ENCODE measurements around the gene ATP1B2.

Gene ATP1B2

GRCh38 chr17:7686222-7687071 lies 35.7 kb downstream of the ATP1B2 start:
- peak; percentile 72 for DNase-seq

- DNase-seq = peak; percentile 80
These were observed 36.6 kb downstream of the ATP1B2 start, which contains the start of gene TP53 for GRCh38 chr17:7687072-7687907. TSS of gene TP53 (minus strand) at chr17:7687490. CDS start at chr17:7676594, 10,896 bp downstream.

- DNase-seq = peak; percentile 95
These were observed 37.4 kb downstream of the ATP1B2 start, which contains the start of gene WRAP53 for GRCh38 chr17:7687908-7688807. TSS of gene WRAP53 (plus strand) at chr17:7688477. CDS start at chr17:7688649, 172 bp downstream.

GRCh38 chr17:7688808-7689316 lies 38.1 kb downstream of the ATP1B2 start:
- no peak for DNase-seq

- no peak for DNase-seq
These were observed 44.9 kb downstream of the ATP1B2 start for GRCh38 chr17:7695586-7695985.

GRCh38 chr17:7697828-7698588 lies 47.3 kb downstream of the ATP1B2 start:
- no peak for DNase-seq

GRCh38 chr17:7700510-7700909 lies 49.8 kb downstream of the ATP1B2 start:
- no peak for DNase-seq

GRCh38 chr17:7701681-7702080 lies 51.0 kb downstream of the ATP1B2 start:
- no peak for DNase-seq

GRCh38 chr17:7702776-7703175 lies 52.0 kb downstream of the ATP1B2 start:
- no peak for DNase-seq

GRCh38 chr17:7703584-7704479 lies 53.1 kb downstream of the ATP1B2 start:
- no peak for DNase-seq

GRCh38 chr17:7704601-7705268 lies 54.0 kb downstream of the ATP1B2 start, which contains the start of gene EFNB3:
TSS of gene EFNB3 (plus strand) at chr17:7705202. CDS start at chr17:7705599, 397 bp downstream.
- DNase-seq = no peak

- DNase-seq = no peak
These were observed 54.8 kb downstream of the ATP1B2 start for GRCh38 chr17:7705269-7706255.

GRCh38 chr17:7706631-7707354 lies 56.1 kb downstream of the ATP1B2 start:
- DNase-seq = no peak

Data from activated CD8-positive, alpha-beta memory T cell treated with anti-CD3 and anti-CD28 coated beads, Interleukin-2, amount 50 U/mL, for 4 hours (primary cell).